T-helper 1 cell treated with Interleukin-12 subunit alpha and Interleukin-12 subunit beta and Interleukin-4 antibody, amounts not matched to agents 30 μg/mL and 1 μg/mL, for 36 hours (primary cell): ENCODE measurements around the gene TMEM89.

ENCODE experiments used
- H3K27ac Mint-ChIP-seq: one replicate; pipeline ENCODE4 v1.8.0; 2021; ENCODE audit warnings: mild to moderate bottlenecking, mixed read lengths
- H3K27me3 Mint-ChIP-seq: one replicate; pipeline ENCODE4 v1.8.0; 2021; ENCODE audit warnings: low read depth, mixed read lengths
- H3K36me3 Mint-ChIP-seq: one replicate; pipeline ENCODE4 v1.8.0; 2021; ENCODE audit warnings: low read depth, mixed read lengths
- H3K4me1 Mint-ChIP-seq: one replicate; pipeline ENCODE4 v1.8.0; 2021; ENCODE audit warnings: low read depth, mixed read lengths
- H3K4me3 Mint-ChIP-seq: one replicate; pipeline ENCODE4 v1.8.0; 2021; ENCODE audit warnings: mild to moderate bottlenecking, moderate library complexity, mixed read lengths
- H3K9me3 Mint-ChIP-seq: one replicate; pipeline ENCODE4 v1.8.0; 2021; ENCODE audit warnings: mixed read lengths

Gene TMEM89

DNA sequence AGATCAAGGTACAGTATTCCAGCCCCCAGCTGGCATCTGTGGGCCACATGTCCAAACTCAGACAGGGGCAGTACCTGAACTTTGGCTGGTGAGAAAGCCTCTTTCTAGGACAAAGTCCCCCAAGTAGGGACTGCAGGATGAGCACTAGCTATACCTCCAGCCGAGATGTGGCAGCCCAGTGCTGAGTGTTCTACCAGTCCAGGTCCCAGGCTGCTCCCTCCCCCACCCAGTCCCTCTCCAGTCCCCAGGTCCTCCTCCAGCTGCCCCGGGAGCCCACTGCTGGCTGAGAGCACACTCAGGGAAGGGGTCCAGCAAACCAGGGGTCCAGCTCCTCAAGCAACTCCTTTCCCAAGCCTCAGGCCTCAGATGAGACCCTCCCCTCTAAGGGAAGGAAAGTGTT lies 12.2 kb upstream of the TMEM89 start:
- Mint-ChIP-seq H3K9me3 (no peaks in the 10 kb centered on the region), H3K27me3 (no peaks in the 10 kb centered on the region), H3K36me3 (peaks cover 5% of the 10 kb centered on the region), H3K4me3 (no peak overlapping the region), H3K27ac (no peak overlapping the region), H3K4me1 (peaks cover 12% of the 10 kb centered on the region)

DNA sequence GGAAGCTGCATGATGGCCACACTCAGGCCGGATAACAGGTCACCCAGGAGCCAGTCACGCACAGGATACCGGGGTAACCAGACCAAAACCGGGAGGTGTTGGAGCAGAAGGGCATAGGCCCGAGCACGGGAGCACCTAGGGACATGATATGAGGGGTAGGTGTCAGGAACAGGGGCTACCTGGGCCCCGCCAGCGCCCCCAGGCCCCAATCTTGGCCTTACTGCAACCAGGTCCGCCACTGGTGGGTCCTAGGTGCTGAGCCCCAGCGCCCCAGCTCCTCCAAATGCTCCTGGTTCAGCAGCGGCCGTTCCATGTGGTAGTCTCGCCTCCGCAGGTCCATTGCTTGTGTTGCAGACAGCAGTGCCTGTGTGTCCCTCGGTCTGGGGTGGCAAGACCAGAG lies 11.7 kb upstream of the TMEM89 start:
- no peak overlapping the region for H3K27ac Mint-ChIP-seq
- no peak overlapping the region for H3K4me3 Mint-ChIP-seq
- H3K4me1 Mint-ChIP-seq: peaks cover 12% of the 10 kb centered on the region

DNA sequence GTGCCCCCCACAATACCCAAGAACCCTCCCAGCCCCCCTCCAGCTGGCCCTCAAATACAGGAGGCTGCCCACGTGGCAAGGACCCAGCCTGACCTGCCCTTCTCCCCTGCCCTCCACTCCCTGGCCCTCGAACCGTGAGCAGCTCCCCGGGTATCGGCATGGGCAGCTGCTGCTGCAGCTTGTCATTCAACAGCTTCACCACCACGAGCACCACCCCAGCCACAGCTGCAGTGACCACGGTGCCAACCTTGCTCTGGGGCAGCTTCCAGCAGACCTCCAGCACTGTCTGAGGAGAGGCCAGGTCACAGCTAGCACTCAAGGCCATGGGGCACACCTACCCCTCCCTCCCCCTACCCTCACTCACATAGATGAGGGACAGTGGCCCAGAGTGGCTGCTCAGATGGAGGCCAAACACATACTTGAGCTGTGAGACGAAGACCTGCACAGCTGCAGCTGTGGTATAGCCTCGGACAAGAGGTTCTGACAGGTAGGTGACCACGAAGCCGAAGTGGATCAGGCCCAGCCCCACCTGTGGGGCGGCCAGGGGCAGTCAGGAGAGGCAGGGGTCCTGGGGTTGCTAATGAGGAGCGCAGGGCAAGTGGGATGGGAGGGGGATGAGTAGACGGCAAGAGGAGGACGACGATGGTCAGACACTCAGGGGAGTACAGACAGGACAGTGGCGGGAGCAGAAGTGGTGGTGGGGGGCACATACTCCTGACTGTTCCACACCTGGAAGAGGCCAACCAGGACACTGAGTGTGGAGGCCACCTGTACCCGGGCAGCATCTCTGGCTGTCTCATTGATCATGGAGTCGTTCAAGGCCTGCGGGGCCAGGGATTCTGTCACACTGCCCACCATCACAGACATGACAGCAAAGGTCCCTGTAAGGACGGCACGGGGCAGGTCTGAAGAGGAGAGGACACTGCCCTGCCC lies 10.2 kb upstream of the TMEM89 start:
- Mint-ChIP-seq H3K27me3 (no peaks in the 10 kb centered on the region), H3K27ac (no peak overlapping the region), H3K36me3 (peaks cover 15% of the 10 kb centered on the region), H3K4me3 (no peak overlapping the region), H3K9me3 (no peaks in the 10 kb centered on the region), H3K4me1 (peaks cover 14% of the 10 kb centered on the region)

More for the DNA sequence above, 11.7 kb upstream of the TMEM89 start:
- H3K36me3 Mint-ChIP-seq: peaks cover 7% of the 10 kb centered on the region
- H3K9me3 Mint-ChIP-seq: no peaks in the 10 kb centered on the region
- no peaks in the 10 kb centered on the region for H3K27me3 Mint-ChIP-seq

DNA sequence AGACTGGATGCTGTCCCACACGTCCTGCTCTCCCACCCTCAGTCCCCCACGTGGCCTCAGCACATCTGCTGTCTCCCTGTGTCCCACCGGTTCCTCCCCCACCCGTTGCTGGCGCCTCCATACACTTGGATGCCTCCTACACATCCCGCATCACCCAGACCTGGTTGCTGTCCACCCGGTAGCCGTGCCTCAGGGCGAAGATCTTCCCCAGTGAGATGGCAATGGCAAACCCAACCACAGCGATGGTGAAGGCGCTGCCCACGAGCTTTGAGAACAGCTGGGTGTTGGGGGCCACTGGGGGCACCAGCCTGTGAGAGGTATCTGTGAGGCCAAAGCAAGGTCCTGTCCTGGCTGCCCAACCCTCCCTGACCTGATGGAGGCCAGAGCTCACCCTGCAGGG lies 9.3 kb upstream of the TMEM89 start:
- H3K36me3 Mint-ChIP-seq: peaks cover 18% of the 10 kb centered on the region
- no peaks in the 10 kb centered on the region for H3K9me3 Mint-ChIP-seq
- H3K4me1 Mint-ChIP-seq: peaks cover 11% of the 10 kb centered on the region
- H3K27ac Mint-ChIP-seq: no peak overlapping the region
- no peaks in the 10 kb centered on the region for H3K27me3 Mint-ChIP-seq
- no peak overlapping the region for H3K4me3 Mint-ChIP-seq

DNA sequence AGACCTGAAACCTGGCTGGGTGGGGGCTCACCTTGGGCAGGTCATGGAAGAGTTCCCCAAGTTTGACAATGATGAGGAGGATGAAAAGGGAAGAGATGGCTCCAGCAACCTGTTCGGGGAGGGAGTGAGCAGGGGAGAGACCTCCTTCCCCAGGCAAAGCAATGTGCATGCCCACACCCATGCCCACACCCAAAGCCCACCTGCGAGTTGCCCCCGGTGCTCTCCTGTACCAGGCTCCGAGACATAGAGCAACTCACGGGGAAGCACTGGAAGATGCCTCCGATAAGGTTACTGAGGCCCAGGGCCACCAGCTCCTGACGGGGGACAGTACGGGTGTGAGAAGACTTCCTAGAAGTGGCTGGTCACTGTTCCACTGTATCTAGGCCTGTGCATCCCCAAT lies 8.8 kb upstream of the TMEM89 start:
- H3K9me3 Mint-ChIP-seq: no peaks in the 10 kb centered on the region
- no peaks in the 10 kb centered on the region for H3K27me3 Mint-ChIP-seq
- peaks cover 11% of the 10 kb centered on the region for H3K4me1 Mint-ChIP-seq
- no peak overlapping the region for H3K4me3 Mint-ChIP-seq
- H3K27ac Mint-ChIP-seq: no peak overlapping the region
- H3K36me3 Mint-ChIP-seq: peaks cover 18% of the 10 kb centered on the region

DNA sequence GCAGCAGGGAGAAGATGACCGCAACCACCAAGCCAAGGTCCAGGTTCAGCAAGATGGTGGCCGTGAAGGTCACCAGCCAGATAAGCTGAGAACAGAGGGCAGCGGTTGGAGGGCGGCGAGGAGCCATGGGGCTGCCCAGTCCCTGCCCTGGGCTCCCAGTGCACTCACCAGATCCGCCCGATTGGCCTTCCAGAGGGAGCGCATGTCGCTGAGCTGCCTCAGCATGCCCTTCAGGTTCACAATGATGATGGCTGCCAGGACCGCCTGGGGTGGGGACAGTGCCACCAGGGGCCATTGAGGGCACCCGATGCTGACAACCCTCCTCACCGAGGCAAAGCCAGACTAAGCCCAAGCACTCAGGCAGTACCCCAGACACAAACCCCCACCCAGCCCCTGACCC lies 8.3 kb upstream of the TMEM89 start:
- Mint-ChIP-seq H3K4me1 (peaks cover 12% of the 10 kb centered on the region), H3K27ac (no peak overlapping the region), H3K36me3 (peaks cover 18% of the 10 kb centered on the region), H3K4me3 (no peak overlapping the region), H3K9me3 (no peaks in the 10 kb centered on the region), H3K27me3 (no peaks in the 10 kb centered on the region)

DNA sequence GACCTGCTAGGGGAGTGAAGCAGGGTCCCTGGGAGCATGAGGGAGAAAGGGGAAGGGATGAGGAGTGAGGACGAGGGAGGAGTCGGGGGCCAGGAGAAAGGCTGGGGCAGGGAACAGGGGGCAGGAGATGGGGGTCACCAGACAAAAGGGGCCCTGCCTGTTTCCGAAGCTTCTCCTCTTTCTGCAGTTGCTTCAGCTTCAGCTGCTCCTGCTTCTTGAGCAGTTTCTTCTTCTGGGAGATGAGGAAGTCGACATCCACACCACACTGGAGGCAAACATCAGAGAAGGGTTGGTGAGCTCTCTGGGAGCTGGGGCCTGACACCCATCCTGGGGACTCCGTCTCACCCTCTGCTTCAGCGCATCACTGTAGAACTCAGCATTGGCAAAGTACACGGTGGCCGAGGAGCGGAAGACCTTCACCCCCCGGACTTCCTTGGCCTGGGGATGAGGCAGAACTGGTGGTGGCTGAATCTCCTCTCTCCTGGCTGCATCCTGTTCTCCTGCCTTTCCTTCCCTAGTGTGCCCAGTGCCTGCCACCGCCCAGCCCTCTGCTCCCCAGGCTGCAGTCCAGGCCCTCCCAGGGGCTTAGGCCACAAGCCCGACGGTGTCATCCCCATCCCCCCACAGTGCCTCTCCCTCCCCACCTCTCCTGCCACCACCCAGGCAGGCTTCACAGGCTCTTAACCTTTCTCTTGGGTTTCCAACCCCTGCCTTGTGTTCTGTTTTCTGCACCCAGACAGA lies 6.9 kb upstream of the TMEM89 start:
- H3K27ac Mint-ChIP-seq: peak overlapping the region; percentile 16
- peaks cover 11% of the 10 kb centered on the region for H3K4me1 Mint-ChIP-seq
- no peaks in the 10 kb centered on the region for H3K9me3 Mint-ChIP-seq
- no peaks in the 10 kb centered on the region for H3K27me3 Mint-ChIP-seq
- H3K4me3 Mint-ChIP-seq: no peak overlapping the region
- peaks cover 18% of the 10 kb centered on the region for H3K36me3 Mint-ChIP-seq

DNA sequence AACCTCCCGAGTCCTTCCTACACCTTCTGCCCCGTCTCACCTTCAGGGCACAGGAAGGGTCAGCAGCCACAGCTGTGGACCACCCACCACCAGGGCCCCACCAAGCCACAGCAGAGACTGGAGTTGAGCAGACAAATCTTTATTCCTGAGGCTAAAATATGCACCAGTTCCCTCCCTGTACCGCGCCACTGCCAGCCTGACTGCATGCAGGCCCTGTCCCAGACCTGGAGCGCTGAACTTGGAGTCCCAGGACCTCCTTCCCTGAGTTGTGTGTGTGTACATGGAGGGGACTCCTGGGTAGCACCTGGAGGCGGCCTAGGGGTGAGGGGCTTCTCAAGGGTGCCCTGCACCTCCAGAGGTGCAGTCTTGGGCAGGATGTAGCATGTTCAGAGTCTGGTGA lies 4.0 kb upstream of the TMEM89 start:
- Mint-ChIP-seq H3K9me3 (no peaks in the 10 kb centered on the region), H3K4me3 (no peak overlapping the region), H3K4me1 (peaks cover 9% of the 10 kb centered on the region), H3K27me3 (no peaks in the 10 kb centered on the region), H3K36me3 (peaks cover 16% of the 10 kb centered on the region), H3K27ac (no peak overlapping the region)

DNA sequence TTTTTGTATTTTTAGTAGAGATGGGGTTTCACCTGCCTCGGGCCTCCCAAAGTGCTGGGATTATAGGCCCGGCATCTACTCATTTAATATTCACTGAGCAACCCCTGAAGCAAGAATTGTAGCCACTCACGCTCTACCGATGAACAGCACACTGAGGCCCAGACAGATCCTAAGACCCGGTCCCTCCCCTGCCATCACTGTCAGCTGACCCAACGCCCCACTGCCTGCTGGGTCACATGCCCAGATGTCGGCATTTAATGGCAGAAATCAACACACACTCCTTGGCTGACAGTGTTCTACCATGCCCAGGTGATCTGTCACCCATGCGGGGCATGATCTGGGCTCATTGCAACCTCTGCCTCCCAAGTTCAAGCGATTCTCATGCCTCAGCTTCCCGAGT lies 3.2 kb upstream of the TMEM89 start:
- Mint-ChIP-seq H3K4me3 (no peak overlapping the region), H3K9me3 (no peaks in the 10 kb centered on the region), H3K4me1 (peaks cover 9% of the 10 kb centered on the region), H3K36me3 (peaks cover 13% of the 10 kb centered on the region), H3K27ac (no peak overlapping the region), H3K27me3 (no peaks in the 10 kb centered on the region)

DNA sequence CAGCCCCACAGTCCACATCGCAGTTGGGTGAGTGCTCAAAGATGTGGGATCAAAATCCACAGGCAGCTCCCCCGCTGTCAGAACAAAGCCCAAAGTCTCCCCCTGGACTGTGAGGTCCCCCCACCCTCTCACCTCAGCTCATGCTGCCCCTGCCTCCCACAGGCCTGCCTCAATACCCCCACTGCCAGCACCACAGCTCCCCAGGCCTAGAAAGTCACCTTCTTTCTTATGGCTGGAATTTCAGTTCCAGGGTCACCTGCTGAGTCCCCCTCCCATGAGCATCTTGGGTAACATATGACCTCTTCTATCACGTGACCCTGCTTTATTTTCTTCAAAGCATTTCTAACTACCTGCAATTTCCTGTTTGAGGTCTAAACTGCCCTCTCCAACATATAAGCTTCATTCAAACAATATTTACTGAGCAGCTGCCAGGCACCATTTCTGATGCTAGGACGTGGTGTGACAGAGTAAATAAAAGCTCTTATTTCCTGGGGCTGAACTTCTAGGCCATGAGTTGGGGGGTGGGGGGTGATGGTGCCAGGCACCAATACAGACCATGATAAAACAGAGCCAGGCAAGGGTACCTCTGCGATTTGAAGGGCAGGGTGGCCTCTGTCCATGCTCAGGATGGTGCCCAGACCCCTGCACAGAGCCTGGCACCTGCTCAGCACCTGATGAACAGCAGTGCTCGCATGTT lies 2.4 kb upstream of the TMEM89 start:
- Mint-ChIP-seq H3K36me3 (peaks cover 13% of the 10 kb centered on the region), H3K27me3 (no peaks in the 10 kb centered on the region), H3K9me3 (no peaks in the 10 kb centered on the region), H3K4me1 (peaks cover 9% of the 10 kb centered on the region), H3K4me3 (no peak overlapping the region), H3K27ac (peak overlapping the region; percentile 58)

DNA sequence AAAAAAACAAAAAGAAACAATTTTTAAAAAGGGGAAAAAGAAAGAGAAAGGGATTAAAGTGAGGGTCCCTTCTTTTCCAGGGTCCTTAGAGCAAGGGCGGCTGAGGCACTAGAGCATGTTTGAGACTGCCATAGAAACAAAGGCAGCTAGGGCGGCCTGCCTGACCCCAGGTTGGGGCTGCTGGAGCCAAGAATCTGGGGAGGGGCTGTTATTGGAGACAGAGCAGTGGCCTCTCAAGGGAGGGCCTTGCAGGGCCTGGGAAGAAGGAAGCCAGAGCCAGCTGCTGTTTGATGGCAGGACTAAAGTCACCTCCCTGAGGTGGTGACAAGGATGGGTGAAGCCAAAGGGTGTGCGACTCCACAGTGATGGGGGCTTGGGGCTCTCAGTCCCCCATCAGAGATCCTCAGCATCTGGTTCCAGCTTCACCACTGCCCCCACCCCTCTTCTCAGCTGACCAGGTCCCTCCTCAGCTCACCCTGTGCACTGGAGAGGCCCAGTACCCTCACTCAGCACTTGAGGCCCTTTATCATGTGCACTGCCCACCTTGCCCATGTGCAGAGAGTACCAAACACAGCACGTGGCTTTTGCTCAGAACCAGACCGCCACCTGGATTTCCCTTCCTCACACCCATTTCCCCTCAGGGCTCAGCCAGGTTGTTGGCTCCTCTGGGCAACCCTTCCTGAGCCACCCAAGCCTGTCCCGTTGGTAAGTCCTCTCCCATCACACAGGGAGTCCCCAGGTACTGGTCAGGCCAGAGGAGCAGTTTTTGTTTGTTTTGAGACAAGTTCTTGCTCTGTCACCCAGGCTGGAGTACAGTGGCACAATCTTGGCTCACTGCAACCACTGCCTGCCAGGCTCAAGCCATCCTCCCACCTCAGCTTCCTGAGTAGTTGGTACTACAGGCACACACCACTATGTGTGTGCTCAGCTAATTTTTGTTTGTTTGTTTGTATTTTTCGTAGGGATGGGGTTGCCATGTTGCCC lies 1.7 kb downstream of the TMEM89 start:
- Mint-ChIP-seq H3K4me1 (peaks cover 6% of the 10 kb centered on the region), H3K36me3 (no peaks in the 10 kb centered on the region), H3K4me3 (no peak overlapping the region), H3K27me3 (no peaks in the 10 kb centered on the region), H3K27ac (no peak overlapping the region), H3K9me3 (peaks cover 20% of the 10 kb centered on the region)

DNA sequence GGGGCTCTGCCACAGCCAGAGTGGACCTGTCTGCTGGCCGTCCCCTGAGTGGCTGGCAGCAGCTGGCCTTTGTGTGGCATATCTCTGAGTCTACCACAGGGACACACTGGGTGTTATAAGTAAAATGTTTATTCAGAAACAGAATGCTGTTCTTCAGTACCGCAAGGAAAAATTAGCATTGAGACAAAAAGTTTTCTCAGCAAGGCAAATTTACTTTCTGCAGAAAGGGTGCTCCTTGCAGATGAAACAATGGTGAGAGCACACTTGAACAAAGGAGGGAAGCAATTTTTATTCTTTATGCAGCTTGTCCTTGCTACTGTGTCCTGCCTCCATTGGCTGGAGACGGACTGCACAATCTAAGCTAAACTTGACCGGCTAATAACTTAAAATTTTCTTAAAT lies 4.0 kb downstream of the TMEM89 start:
- Mint-ChIP-seq H3K4me1 (peaks cover 5% of the 10 kb centered on the region), H3K27me3 (no peaks in the 10 kb centered on the region), H3K27ac (no peak overlapping the region), H3K9me3 (peaks cover 20% of the 10 kb centered on the region), H3K4me3 (no peak overlapping the region), H3K36me3 (no peaks in the 10 kb centered on the region)

DNA sequence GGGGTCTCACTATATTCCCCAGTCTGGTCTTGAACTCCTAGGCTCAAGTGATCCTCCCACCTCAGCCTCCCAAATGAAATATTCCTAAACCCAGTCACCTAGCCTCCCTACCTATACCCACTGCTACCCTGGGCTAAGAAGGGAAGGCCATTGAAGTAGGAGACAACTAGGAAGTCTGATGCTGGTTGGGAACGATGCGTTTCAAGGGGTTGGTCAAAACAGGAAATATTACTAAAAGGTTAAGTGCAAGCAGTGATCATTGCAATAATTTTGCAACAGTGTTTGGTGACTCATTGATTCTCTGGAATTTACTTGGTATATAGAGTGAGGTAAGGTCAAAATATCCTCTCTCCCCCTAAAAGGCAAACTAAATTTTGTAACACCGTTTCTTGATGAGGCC lies 7.5 kb downstream of the TMEM89 start:
- peaks cover 8% of the 10 kb centered on the region for H3K4me1 Mint-ChIP-seq
- H3K27me3 Mint-ChIP-seq: no peaks in the 10 kb centered on the region
- no peak overlapping the region for H3K4me3 Mint-ChIP-seq
- peaks cover 2% of the 10 kb centered on the region for H3K36me3 Mint-ChIP-seq
- H3K27ac Mint-ChIP-seq: peak overlapping the region; percentile 41
- H3K9me3 Mint-ChIP-seq: peaks cover 20% of the 10 kb centered on the region

DNA sequence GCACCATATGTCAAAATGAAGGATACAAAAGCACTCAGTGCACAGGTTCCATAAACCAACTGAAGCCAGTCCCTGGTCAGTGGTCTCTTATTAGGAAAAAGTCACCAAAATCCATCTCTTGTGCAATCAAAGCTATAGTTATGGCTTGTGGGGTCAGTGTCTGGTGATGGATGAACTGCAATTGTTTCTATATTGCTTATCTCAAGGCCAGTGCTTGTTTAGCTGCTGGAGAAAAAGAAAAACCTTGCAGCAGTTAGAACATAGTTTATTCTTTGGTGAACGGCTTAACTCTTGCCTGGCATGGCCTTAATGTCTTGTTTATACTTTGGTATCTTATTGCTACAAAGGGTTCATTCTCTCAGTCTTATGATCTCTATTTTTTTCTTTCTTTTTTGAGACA lies 9.3 kb downstream of the TMEM89 start:
- Mint-ChIP-seq H3K4me1 (peaks cover 16% of the 10 kb centered on the region), H3K36me3 (peaks cover 7% of the 10 kb centered on the region), H3K4me3 (no peak overlapping the region), H3K9me3 (peaks cover 6% of the 10 kb centered on the region), H3K27me3 (no peaks in the 10 kb centered on the region), H3K27ac (no peak overlapping the region)
